Panc1 (cell line): Measurements from ENCODE around the gene ZNF804B.

ENCODE experiments used
- POLR2AphosphoS5 ChIP-seq: IDR thresholded peaks from 2 replicates; pipeline ENCODE4 v1.6.1; 2012; ENCODE audit warnings: mild to moderate bottlenecking, low read depth, low read length, moderate library complexity
- TF ChIP-seq, protein P1 (sequence below): fragments of 450-650 bp; IDR thresholded peaks from 2 replicates; pipeline ENCODE4 v1.5.1; 2017; ENCODE audit warnings: mild to moderate bottlenecking
- TF ChIP-seq, protein P2 (sequence below), 2 experiments: IDR thresholded peaks; 2 replicates each; pipeline ENCODE4 v1.6.1; 2011 to 2012; ENCODE audit warnings: low read depth in 2 of 2, control low read depth in 1 of 2, low read length in 1 of 2, mild to moderate bottlenecking in 1 of 2, moderate library complexity in 1 of 2; ENCODE audit not compliant: insufficient read depth in 1 of 2

GRCh38 chr7:88842201-88842600 lies 82.7 kb downstream of the ZNF804B start:
- TF ChIP-seq, protein P1, sequence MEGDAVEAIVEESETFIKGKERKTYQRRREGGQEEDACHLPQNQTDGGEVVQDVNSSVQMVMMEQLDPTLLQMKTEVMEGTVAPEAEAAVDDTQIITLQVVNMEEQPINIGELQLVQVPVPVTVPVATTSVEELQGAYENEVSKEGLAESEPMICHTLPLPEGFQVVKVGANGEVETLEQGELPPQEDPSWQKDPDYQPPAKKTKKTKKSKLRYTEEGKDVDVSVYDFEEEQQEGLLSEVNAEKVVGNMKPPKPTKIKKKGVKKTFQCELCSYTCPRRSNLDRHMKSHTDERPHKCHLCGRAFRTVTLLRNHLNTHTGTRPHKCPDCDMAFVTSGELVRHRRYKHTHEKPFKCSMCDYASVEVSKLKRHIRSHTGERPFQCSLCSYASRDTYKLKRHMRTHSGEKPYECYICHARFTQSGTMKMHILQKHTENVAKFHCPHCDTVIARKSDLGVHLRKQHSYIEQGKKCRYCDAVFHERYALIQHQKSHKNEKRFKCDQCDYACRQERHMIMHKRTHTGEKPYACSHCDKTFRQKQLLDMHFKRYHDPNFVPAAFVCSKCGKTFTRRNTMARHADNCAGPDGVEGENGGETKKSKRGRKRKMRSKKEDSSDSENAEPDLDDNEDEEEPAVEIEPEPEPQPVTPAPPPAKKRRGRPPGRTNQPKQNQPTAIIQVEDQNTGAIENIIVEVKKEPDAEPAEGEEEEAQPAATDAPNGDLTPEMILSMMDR = no peak
- TF ChIP-seq POLR2AphosphoS5 = no peak
- TF ChIP-seq, protein P2, sequence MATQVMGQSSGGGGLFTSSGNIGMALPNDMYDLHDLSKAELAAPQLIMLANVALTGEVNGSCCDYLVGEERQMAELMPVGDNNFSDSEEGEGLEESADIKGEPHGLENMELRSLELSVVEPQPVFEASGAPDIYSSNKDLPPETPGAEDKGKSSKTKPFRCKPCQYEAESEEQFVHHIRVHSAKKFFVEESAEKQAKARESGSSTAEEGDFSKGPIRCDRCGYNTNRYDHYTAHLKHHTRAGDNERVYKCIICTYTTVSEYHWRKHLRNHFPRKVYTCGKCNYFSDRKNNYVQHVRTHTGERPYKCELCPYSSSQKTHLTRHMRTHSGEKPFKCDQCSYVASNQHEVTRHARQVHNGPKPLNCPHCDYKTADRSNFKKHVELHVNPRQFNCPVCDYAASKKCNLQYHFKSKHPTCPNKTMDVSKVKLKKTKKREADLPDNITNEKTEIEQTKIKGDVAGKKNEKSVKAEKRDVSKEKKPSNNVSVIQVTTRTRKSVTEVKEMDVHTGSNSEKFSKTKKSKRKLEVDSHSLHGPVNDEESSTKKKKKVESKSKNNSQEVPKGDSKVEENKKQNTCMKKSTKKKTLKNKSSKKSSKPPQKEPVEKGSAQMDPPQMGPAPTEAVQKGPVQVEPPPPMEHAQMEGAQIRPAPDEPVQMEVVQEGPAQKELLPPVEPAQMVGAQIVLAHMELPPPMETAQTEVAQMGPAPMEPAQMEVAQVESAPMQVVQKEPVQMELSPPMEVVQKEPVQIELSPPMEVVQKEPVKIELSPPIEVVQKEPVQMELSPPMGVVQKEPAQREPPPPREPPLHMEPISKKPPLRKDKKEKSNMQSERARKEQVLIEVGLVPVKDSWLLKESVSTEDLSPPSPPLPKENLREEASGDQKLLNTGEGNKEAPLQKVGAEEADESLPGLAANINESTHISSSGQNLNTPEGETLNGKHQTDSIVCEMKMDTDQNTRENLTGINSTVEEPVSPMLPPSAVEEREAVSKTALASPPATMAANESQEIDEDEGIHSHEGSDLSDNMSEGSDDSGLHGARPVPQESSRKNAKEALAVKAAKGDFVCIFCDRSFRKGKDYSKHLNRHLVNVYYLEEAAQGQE (IDR thresholded peaks at IDR 0.05; ENCODE audit: insufficient read depth in 1 of 2, low read depth in 2 of 2, low read length in 1 of 2) = no peak
